Gastroesophageal sphincter (tissue), 3 donors: ENCODE data around the gene TPMT.

Experiments
- CTCF ChIP-seq, 4 experiments: fragments of 200-600 bp in 2 of 4; fragments of 450-650 bp in 2 of 4; sonication (generic) in 1 of 4; IDR thresholded peaks; one replicate each; pipeline ENCODE4 v1.5.1; 2017 to 2019; ENCODE audit warnings: antibody characterized with exemption in 4 of 4, mild to moderate bottlenecking in 2 of 4, moderate library complexity in 2 of 4
- EP300 ChIP-seq: sonication (generic); formaldehyde crosslinking; IDR thresholded peaks from one replicate; pipeline ENCODE4 v1.6.1; 2017; ENCODE audit warnings: antibody characterized with exemption, mild to moderate bottlenecking
- POLR2A ChIP-seq, 2 donors: fragments of 450-650 bp; IDR thresholded peaks; one replicate each; pipeline ENCODE4 v1.6.1; 2017; ENCODE audit warnings: antibody characterized with exemption in 2 of 2, mild to moderate bottlenecking in 2 of 2, moderate library complexity in 1 of 2
- POLR2AphosphoS5 ChIP-seq: sonication (generic); formaldehyde crosslinking; IDR thresholded peaks from one replicate; pipeline ENCODE4 v1.6.1; 2017; ENCODE audit warnings: antibody characterized with exemption

DNA sequence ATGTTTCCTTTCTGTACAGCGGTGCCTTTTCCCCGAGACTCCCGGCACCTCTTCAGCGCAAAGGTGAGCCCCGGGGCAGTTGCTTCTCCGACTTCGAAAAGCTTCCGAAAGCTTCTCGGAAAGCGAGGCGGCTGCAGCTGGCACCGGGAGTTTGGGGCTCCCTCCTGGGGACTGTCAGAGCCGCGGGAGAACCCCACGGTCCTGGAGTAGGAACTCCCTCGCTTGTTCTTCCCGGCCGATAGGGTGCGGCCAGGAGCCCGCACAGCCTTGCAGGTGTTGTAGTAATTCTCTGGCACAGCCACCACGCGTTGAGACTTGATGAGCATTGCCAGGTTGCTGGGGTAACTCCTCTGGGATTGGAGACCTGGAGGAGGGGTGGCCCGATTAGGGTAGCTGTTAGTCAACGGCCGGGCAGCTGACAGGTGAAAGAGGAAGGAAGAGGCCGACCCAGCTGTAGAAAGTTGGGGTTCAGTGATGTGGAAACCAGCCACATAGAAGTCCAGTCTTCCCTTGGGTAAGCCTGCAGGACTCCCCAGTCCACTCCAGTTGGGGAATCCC is 1.1 kb upstream of the TPMT start:
- peak in 1 of 4 experiments; percentile 8 for TF ChIP-seq CTCF (IDR thresholded peaks at IDR 0.05)
- no peak for TF ChIP-seq POLR2A (IDR thresholded peaks at IDR 0.05)
- TF ChIP-seq POLR2AphosphoS5 = no peak
- TF ChIP-seq EP300 = no peak
